PC-3 (cell line): ENCODE data around the gene INTS4.
"Not testable (repeated sequence)": the region's sequence is repeated elsewhere in the genome, so short reads cannot be mapped to it uniquely, and the experiment has no call there.

Experiments
- CTCF ChIP-seq: fragments of 300-600 bp; sonication (generic); conservative IDR thresholded peaks from 2 replicates; pipeline ENCODE4 v1.5.1; 2017; ENCODE audit warnings: antibody characterized with exemption, low read depth, mild to moderate bottlenecking, low read length
- EZH2 ChIP-seq: fragments of 300-600 bp; sonication (generic); IDR thresholded peaks from one replicate; pipeline ENCODE4 v1.6.1; 2017; ENCODE audit warnings: antibody characterized with exemption, mild to moderate bottlenecking, low read length; ENCODE audit not compliant: unreplicated experiment
- EZH2phosphoT487 ChIP-seq: fragments of 300-600 bp; sonication (generic); IDR thresholded peaks from 2 replicates; pipeline ENCODE4 v1.6.1; 2018; ENCODE audit warnings: mild to moderate bottlenecking, antibody characterized with exemption, low read length, borderline replicate concordance

GRCh38 chr11:77943296-77943695 is 51.2 kb downstream of the INTS4 start:
- TF ChIP-seq CTCF, EZH2phosphoT487, EZH2: not testable (repeated sequence)
